ENCODE measurements around the gene LPCAT3.
A peak's percentile ranks its signal among the peaks of the same experiment; 100 is the strongest.

DNA sequence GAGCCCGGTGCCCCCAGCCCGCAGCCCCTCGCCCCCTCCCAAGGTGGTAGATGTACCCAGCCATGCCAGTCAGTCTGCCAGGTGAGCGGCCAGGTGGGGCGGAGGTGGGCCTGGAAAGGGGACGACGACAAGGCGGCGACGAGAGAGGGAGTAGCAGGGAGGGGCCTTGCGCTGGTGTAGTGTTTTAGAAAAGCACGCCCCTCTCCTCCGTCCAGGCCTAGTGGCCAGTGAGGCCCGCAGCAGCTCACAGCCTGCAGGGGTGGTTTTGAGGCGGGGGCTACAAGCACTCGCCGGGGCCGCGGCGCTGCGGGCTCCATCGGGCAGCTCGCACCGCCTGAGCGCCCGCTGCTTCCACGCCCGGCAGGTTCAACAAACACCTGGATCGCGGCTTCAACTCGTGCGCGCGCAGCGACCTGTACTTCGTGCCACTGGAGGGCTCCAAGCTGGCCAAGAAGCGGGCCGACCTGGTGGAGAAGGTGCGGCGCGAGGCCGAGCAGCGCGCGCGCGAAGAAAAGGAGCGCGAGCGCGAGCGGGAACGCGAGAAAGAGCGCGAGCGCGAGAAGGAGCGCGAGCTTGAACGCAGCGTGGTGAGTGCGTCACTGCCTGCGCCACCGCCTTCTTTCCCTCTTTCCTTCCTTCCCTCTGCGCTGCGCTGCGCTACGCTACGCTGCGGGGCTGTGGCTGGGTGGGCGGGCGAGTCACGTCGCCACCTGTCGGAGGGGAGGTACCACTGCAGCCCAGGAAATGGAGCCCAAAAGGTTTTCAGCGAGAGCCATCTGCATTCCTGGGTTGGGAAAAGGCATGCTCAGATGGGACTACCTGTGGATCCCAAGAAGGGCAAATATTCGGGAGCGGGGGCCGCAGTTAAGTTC is 80.6 kb downstream of the LPCAT3 start:
- TF ChIP-seq EZH2phosphoT487 (IDR thresholded peaks at IDR 0.05; ENCODE audit: borderline replicate concordance), result no peak
- peak; percentile 91 for TF ChIP-seq CTCF (conservative IDR thresholded peaks at IDR 0.05; ENCODE audit: low read length)
